ENCODE measurements around the gene NHSL1. TPM values are rescaled to one million over a fixed set of nuclear protein-coding genes. Genes with fewer than 3 reads are reported as not detected.

The NHSL1 gene
- total RNA-seq, 1 donor from 2014 or later = 23.1 TPM

- Histone ChIP-seq H3K9me3 (no peaks in the 10 kb centered on the region), H3K4me3 (no peak overlapping the region), H3K27ac (no peak overlapping the region), H3K4me1 (no peaks in the 10 kb centered on the region), H3K27me3 (no peaks in the 10 kb centered on the region), H3K36me3 (no peaks in the 10 kb centered on the region)
- TF ChIP-seq POLR2AphosphoS5 (IDR thresholded peaks at IDR 0.05; ENCODE audit: insufficient read depth in 1 of 2, low read depth in 1 of 2) = no peak
- no peak for TF ChIP-seq POLR2A (IDR thresholded peaks at IDR 0.05)
- TF ChIP-seq CTCF (IDR thresholded peaks at IDR 0.05) = no peak
- no peak for DNase-seq (ENCODE audit: extremely low spot score in 2 of 2)
- intact Hi-C loops (cut with DNase I) = no loop called here
Observed at GRCh38 chr6:138480279-138480949, 18.9 kb downstream of the NHSL1 start.

- H3K36me3 ChIP-seq = no peaks in the 10 kb centered on the region
- intact Hi-C loops (cut with DNase I) = no loop called here
Observed at GRCh38 chr6:138477913-138478539, 21.3 kb downstream of the NHSL1 start.

GRCh38 chr6:138476116-138476515 is 23.2 kb downstream of the NHSL1 start:
- intact Hi-C loops (cut with DNase I) = no loop called here
- no peak for DNase-seq (ENCODE audit: extremely low spot score in 2 of 2)
- no peaks in the 10 kb centered on the region for H3K4me1 ChIP-seq
- no peak overlapping the region for H3K27ac ChIP-seq
- TF ChIP-seq POLR2A (IDR thresholded peaks at IDR 0.05) = no peak
- no peak for TF ChIP-seq POLR2AphosphoS5 (IDR thresholded peaks at IDR 0.05; ENCODE audit: insufficient read depth in 1 of 2, low read depth in 1 of 2)
- no peak for TF ChIP-seq CTCF (IDR thresholded peaks at IDR 0.05)
- H3K9me3 ChIP-seq = no peaks in the 10 kb centered on the region
- H3K27me3 ChIP-seq = no peaks in the 10 kb centered on the region
- no peaks in the 10 kb centered on the region for H3K36me3 ChIP-seq
- no peak overlapping the region for H3K4me3 ChIP-seq

More at GRCh38 chr6:138477913-138478539, 21.3 kb downstream of the NHSL1 start:
- H3K4me1 ChIP-seq = no peaks in the 10 kb centered on the region
- H3K27ac ChIP-seq = no peak overlapping the region
- no peaks in the 10 kb centered on the region for H3K27me3 ChIP-seq
- no peaks in the 10 kb centered on the region for H3K9me3 ChIP-seq
- DNase-seq (ENCODE audit: extremely low spot score in 2 of 2) = no peak
- TF ChIP-seq POLR2AphosphoS5 (IDR thresholded peaks at IDR 0.05; ENCODE audit: insufficient read depth in 1 of 2, low read depth in 1 of 2) (no peak), CTCF (IDR thresholded peaks at IDR 0.05) (no peak), POLR2A (IDR thresholded peaks at IDR 0.05) (no peak)
- H3K4me3 ChIP-seq = no peak overlapping the region

GRCh38 chr6:138473144-138473543 is 26.1 kb downstream of the NHSL1 start:
- intact Hi-C loops (cut with DNase I) = no loop called here
- Histone ChIP-seq H3K27me3 (no peaks in the 10 kb centered on the region), H3K4me1 (no peaks in the 10 kb centered on the region), H3K9me3 (no peaks in the 10 kb centered on the region), H3K4me3 (no peak overlapping the region), H3K27ac (no peak overlapping the region), H3K36me3 (no peaks in the 10 kb centered on the region)
- no peak for DNase-seq (ENCODE audit: extremely low spot score in 2 of 2)
- TF ChIP-seq CTCF (IDR thresholded peaks at IDR 0.05) (no peak), POLR2A (IDR thresholded peaks at IDR 0.05) (no peak), POLR2AphosphoS5 (IDR thresholded peaks at IDR 0.05; ENCODE audit: insufficient read depth in 1 of 2, low read depth in 1 of 2) (no peak)
